CD4-positive, alpha-beta T cell treated with Interleukin-17A for 4 hours (primary cell): ENCODE measurements around the gene PARP6.
A peak's percentile ranks its signal among the peaks of the same experiment; 100 is the strongest.
"Not testable (repeated sequence)": the region's sequence is repeated elsewhere in the genome, so short reads cannot be mapped to it uniquely, and the experiment has no call there.

Source experiments
- DNase-seq: peaks from one replicate; pipeline ENCODE4 v3.0.0-alpha.2; 2020; ENCODE audit warnings: mixed read lengths

PARP6 gene

GRCh38 chr15:72276326-72276700 lies 4.0 kb upstream of the PARP6 start:
- DNase-seq: no peak

- not testable (repeated sequence) for DNase-seq
These were observed 3.4 kb upstream of the PARP6 start for GRCh38 chr15:72275635-72276325.

DNA sequence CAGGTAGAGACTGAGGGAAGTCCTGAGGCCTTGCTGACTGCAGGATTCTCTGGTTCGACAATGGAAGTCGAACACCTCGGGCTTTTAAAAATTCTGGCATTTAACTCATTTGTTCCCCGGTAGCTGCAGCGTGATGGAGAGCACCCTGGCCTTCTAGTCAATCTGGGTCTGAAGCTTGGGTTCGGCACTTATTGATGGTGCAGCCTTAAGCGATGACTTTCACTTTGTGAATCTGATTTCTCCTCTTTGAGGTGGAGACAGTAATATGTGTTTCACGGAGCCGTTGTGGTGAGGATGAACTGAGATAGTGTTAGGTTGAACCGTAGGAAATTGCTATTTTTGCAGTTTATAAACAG lies 621 bp upstream of the PARP6 start:
- DNase-seq: no peak

DNA sequence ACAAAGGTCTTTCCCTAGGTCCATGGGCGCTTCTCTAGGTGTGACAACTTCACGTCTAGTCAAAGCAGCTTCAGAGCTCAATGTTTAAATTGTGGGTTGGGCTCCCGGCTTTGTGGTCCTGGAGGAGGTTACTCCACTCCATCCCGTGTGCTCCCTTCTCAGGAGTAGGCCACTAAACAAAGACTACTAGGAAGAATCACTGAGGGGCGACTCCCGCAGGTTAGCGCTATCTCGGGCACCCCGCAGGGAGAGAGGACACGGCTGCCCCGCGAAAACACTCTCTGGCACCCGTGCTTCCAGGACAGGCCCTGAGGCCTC lies 500 bp downstream of the PARP6 start:
- DNase-seq: peak; percentile 25

GRCh38 chr15:72271221-72271620 lies 1.1 kb downstream of the PARP6 start:
- DNase-seq: no peak

- no peak for DNase-seq
These were observed 2.6 kb downstream of the PARP6 start for GRCh38 chr15:72269739-72270138.

GRCh38 chr15:72265031-72265430 lies 7.3 kb downstream of the PARP6 start:
- no peak for DNase-seq

- DNase-seq: no peak
These were observed 19.6 kb downstream of the PARP6 start for GRCh38 chr15:72252663-72253299.

DNA sequence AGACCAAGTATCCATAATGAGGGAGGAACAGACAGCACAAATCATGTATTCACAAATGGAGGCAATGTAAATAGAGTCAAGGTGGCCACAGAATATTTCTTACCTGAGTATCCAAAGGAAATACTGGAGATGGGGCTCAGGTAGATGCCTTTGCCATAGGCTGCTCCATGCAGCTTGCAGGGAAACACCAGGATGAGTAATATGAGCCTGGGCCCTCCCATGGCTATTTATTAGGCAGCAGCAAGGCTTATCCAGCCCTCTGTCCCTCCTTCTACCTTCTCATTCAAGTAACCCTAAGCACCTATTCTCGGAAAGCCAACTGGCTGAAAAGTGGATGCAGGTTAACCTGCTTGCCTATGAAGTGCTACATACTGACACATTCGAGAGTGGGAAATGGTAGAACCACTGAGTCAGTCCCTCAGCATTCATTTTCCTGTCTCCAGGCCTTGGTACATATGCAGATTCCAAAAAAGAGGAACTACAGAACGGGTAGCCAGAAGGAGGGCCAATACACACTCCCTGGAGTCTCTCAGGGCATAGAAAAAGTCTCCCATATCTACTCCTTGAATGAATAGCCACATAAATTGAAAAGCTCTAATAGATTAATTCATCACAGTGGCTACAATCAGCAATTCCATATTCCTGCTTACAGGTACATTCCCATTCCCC lies 23.1 kb downstream of the PARP6 start:
- no peak for DNase-seq

DNA sequence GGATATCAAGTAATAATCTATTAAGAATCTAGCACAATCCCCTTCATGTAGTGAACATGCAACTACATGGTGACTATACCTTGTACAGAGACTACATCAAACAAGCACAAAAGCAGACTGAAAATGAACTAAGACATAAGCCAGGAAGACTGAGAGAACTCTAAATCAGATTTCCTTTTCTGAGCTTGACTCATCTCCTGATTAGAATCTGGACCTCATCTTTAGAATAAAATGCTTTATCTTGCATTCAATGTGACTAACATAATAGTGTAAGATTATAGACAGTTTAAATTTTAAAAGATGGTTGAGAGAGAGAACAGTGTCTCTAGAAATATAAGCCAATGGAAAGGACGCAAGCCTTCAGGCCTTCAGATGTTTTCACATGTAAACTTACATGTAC lies 23.8 kb downstream of the PARP6 start:
- DNase-seq: no peak

DNA sequence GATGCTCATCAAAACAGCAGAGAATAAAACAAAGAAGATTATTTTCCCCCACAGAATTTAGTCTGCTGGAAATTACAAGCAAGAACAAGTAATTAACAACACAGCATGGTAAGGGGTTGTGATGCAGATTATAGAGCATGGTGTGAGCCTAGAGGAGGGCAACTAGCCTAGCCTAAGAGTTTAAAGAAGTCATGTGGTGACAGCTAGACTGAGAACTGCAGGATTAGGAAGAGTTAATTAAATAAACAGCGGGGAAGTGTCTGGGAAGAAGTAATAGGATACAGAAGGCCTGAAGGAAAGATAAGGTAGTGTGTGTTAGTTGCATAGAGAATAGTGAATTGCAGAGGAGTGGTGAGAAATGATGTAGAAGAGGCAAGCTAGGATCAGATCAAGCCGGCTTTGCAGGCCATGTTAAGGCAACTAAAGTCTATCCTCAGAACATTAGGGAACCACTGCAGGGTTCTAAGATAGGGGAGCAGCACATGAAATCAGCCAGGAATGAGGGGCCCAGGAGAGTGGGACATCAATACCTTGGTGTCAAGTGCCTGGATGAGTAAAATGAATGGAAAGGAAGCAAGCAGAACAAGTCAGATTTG lies 29.5 kb downstream of the PARP6 start:
- no peak for DNase-seq

GRCh38 chr15:72239652-72240051 lies 32.7 kb downstream of the PARP6 start:
- no peak for DNase-seq

- DNase-seq: no peak
These were observed 33.8 kb downstream of the PARP6 start for GRCh38 chr15:72238586-72238985.

DNA sequence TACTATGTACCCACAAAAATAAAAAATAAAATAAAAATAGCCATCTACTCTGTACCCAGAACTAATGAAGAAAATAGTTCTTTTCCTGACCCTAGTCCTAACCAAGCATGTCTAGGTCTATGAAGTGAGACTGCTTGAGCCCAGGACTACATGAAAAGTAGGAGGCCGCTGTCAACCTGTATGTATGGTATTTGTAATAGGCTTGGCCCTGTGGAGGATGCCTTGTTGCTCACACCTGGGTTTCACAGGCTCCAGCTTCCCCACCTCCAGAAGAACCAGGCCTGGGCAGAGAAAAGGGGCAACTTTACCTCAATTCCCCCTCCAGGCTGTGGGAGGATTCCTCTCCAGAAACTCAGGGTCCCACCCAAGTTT lies 34.5 kb downstream of the PARP6 start:
- DNase-seq: peak; percentile 10

DNA sequence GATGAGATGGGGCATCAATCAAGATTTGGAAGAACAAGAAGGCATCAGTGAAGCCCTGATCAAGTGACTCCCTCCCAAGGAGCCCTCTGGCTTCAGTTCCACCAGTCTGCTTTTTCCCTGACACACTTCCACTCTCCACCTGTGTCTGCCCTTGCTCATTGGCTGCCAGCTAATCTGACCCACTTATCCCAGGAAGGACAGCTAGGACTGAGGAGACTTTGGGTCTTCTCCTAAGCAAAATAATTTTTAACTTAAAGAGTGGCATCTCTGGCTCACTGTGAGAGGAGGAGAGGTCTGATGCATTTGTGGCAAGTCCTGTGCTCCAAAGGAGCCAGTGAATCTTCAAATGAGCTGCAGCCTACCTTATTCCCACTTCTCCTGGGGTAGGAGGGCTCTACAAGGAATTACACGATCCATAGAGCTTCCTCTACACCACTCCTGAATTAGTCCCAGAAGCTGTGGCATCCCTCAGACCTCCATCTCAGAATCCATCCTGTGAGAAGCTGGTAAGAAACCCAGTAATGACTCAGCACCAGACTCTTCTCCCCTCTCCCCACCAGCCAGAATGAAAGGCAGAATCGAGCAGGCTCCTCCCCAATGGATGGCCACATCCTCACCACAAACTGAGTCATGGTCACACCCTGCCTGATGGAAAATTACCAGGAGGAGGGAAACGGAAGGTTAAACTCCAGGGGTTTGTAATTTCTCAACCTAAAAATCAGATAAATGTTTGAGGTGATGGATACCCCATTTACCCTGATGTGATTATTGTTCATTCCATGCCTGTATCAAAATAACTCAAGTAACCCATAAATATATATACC lies 35.1 kb downstream of the PARP6 start:
- DNase-seq: peak; percentile 67

DNA sequence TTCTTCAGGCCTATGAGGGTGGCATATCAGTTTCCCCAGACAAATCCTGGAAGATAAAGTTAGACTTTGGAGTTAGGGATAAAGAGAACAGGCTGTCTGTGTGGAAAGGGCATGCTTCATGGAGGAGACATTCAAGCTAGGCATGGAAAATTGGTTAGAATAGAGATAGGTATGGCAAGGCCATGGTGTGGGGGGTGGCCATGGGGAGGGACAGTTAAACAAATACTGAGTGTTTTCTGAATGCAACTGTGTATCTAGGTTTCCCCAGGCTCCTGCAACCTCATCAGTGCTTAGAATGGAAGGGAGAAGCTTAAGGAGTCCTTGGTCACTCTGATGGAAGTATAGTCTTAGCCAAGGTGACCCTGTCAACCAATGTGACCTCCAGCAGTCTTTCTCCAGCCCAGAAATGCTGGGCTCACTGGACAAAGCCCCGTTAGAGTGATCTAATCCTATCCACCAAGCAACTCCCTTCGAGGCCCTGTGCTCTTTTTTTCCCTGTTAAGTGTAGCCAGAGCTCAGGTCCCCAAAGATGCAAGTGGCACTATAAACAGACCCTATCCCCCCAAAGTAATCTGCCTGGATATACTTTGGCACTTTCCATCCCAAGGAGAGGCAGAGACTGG lies 35.9 kb downstream of the PARP6 start:
- no peak for DNase-seq

GRCh38 chr15:72235298-72235697 lies 37.1 kb downstream of the PARP6 start:
- no peak for DNase-seq

DNA sequence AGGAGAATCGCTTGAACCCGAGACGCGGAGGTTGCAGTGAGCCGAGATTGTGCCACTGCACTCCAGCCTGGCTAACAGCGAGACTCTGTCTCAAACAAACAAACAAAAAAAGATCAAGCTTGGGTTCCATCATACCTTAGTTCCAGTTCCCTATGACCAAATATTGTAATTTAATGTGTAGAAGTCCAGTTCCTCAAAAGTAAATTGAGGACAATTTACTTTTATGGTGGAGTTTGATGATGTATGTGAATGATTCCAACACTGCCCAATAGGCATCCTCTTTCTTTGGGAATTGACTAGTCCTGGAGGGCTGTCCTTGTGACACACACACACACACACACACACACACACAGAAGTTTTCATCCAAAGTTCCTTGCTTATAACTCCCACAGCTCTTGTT lies 38.6 kb downstream of the PARP6 start:
- no peak for DNase-seq

DNA sequence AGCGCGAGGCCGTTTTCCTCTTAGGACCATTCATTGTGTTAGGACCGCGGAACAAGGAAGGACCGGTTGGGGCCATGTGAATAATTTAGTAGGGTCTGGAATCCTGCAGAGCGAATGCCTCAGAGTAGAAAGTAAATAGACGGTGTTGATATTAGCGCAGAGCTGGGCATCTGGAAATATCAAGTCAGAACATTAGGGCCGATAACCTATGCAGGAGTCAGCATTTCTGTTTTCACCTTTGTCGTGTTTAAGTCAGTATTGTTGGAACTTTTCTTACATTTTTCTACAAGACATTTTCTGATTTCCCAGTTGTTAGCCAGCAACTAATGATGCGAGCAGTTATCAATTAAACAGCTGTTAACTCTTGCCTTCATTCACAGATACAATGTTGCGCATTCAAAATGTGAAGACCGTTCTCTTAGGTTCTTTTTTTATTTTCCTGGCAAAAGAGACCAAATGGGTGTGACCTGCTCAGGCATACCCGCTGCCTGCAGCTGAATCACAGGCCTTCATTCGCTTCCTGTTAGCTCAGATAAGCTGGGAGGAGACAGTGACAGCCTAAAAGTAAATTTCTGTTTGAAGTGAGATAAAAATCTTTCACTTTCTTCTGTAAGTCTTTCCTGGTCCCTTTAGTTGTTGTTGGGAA lies 40.4 kb downstream of the PARP6 start:
- DNase-seq: peak; percentile 75

- DNase-seq: peak; percentile 98
These were observed 41.1 kb downstream of the PARP6 start, which contains the start of gene PKM for GRCh38 chr15:72231066-72231832. PKM (minus strand) TSS chr15:72231190; CDS start chr15:72219097, 12,093 bp downstream.
